AG10803 (cell line): Measurements from ENCODE around the gene C1orf198.

Experiments used
- DNase-seq: peaks from one replicate; pipeline ENCODE4 v3.0.0; 2010; ENCODE audit warnings: low read depth
- H3K4me3 ChIP-seq: 2 replicates; pipeline ENCODE4 v1.5.1; 2011; ENCODE audit warnings: mild to moderate bottlenecking, low read length, control low read depth
- TF ChIP-seq, protein P1 (sequence below): conservative IDR thresholded peaks from 2 replicates; pipeline ENCODE4 v1.5.1; 2011; ENCODE audit warnings: mild to moderate bottlenecking, low read length, control low read depth, inconsistent platforms

The C1orf198 gene

DNA sequence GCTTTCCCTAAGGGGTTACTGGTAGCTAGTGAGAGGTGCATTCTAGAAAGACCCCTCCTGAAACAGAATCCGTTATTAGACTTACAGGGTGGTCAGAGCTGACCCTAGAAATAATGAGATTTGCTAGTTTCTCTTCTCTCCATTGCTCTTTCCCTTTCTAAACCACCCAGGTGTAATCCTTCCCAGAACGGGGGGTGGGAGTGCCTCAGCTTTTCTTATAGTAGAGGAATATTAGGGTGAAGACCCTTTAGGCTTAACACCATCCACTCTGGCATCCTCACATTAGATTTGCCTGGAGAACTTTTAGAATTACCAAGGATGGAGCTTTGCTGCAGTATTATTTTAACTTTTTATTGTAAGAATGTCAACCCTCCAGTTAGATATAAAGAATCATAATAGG, 71.7 kb downstream of the C1orf198 start:
- no peak for DNase-seq
- H3K4me3 ChIP-seq: no peak overlapping the region
- TF ChIP-seq, protein P1, sequence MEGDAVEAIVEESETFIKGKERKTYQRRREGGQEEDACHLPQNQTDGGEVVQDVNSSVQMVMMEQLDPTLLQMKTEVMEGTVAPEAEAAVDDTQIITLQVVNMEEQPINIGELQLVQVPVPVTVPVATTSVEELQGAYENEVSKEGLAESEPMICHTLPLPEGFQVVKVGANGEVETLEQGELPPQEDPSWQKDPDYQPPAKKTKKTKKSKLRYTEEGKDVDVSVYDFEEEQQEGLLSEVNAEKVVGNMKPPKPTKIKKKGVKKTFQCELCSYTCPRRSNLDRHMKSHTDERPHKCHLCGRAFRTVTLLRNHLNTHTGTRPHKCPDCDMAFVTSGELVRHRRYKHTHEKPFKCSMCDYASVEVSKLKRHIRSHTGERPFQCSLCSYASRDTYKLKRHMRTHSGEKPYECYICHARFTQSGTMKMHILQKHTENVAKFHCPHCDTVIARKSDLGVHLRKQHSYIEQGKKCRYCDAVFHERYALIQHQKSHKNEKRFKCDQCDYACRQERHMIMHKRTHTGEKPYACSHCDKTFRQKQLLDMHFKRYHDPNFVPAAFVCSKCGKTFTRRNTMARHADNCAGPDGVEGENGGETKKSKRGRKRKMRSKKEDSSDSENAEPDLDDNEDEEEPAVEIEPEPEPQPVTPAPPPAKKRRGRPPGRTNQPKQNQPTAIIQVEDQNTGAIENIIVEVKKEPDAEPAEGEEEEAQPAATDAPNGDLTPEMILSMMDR: no peak

DNA sequence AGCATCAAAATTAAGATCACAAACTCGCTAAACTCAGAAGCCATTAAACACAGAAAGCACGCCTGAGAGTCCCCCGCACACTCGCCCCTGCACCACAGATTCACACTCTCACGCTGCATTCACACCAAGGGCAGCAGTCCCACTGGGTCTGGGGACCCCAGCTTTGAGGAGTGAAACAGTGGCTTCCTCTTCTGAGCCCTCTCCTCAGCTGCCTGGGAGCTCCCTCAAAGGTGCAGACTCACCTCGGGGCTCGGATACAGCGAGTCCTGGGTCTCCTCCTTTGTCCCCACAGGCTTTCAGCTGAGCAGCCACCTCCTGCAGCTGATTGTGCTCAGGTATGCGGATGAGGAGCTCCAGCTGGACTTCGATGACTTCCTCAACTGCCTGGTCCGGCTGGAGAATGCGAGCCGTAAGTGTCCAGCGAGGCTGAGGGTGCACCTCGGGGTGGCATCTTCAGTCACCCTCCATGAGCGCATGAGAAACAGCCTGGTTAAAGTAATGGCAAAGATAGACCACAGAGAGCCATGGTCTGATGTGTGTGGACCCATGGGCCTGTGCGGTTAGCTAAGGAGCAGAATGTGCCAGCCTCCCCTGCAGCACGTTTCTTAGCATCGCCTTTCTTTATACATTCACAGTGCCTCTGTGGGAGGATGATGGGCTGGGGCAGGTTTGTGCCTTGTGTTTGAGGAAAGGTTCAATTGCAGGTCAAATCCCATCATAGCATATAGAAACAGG, 73.3 kb downstream of the C1orf198 start:
- H3K4me3 ChIP-seq: no peak overlapping the region
- DNase-seq: no peak
- TF ChIP-seq, protein P1: no peak

DNA sequence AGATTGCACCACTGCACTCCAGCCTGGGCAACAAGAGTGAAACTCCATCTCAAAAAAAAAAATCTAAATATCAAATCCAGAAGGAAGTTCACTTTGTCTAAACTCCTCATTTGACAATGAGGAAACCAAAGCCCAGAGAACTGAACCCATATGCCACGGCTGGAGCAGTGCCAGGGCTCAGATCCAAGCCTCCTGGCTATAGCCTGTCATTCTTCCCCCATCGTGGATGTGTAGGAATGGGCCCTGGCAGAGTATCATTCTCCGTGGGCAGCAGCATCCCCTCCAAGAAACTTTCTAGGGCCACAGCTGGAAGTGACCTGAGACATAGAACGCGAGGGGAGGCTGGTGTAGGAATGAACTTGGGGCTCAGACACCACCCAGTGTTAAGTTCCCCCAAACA, 73.9 kb downstream of the C1orf198 start:
- TF ChIP-seq, protein P1: no peak
- no peak overlapping the region for H3K4me3 ChIP-seq
- DNase-seq: peak; percentile 31

DNA sequence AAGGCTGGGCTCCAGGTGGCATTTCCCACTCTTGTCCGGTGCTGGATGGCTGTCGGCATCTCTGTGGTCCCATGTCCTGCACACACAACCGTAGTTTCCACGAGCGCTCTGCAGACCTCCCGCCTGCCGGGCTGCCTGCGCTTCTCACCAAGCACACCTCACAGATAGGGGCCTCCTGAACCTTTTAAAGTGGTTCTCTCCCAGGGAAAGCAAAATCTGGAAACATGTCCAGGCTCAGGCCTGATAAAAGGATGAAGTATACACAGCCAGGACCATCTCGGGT, 74.9 kb downstream of the C1orf198 start:
- H3K4me3 ChIP-seq: no peak overlapping the region
- DNase-seq: no peak
- TF ChIP-seq, protein P1: no peak

DNA sequence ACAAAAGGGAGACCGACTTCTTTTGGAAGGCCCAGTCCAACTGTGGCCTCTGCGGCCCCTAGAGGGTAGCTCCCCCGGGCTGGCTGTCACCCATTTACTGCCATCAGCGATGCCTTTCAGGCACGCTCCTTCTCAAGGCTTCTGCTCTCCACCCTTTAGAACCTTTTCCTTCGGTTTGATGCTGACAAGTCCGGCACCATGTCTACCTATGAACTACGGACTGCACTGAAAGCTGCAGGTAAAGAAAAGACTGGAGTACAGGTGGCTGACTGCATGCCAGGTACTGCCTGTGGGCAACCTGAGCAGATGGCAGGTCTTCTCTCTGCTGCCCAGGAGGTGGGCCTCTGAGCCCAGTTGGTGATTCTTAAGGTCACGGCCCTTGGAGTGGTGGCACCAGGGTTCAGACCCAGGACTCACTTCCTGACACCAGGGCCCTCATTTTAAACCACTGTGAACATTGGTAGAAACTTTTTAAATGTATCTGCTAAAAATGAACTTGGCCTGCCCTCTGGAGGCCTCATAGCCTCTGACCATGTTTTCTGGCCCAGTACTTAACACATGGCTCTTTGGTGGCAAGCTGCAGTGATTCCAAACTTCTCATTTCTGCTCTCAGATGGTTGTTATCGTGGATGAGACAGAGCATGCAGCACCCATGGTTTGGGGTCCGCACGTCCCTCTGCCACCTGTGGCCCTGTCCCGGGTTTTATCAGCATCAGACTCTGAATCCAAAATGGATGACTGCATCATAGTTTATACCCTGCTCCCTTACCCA, 75.4 kb downstream of the C1orf198 start:
- TF ChIP-seq, protein P1: peak; percentile 13; the same call in 1 of the 2 replicates
- DNase-seq: peak; percentile 5
- no peak overlapping the region for H3K4me3 ChIP-seq

DNA sequence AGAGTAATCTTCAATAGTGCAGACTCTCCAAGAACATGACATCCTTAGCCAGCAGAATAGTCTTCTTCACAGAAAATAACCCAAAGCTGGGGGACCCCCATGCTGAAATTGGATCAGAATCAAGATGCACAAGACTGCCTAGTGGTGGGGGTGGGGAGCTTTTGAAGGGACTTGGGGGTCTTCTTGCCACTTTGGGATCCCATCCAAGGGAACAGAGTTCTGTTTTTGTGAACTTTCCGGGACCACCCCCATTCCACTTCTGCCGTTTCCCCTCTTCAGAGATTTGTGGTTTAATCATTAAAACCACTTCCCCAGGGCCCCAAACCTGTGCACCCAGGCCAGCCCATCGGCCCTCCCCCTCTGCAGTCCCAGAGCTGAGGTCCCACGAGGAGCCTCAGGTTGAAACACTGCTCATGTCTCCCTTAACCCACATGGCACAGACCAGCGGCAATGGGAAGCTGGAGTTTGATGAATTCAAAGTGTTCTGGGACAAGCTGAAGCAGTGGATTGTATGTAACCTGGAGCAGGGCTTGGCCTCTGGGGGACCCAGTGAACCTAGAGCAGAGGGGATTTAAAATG, 76.2 kb downstream of the C1orf198 start:
- DNase-seq: no peak
- H3K4me3 ChIP-seq: no peak overlapping the region
- TF ChIP-seq, protein P1: no peak
